HepG2 (cell line): ENCODE data around the gene TMEM266. TPM values are rescaled to one million over a fixed set of nuclear protein-coding genes. Genes with fewer than 3 reads are reported as not detected.

Experiments
- ATF2 ChIP-seq: sonication (generic); formaldehyde crosslinking; IDR thresholded peaks from 2 replicates; pipeline ENCODE4 v1.4.0; 2020; ENCODE audit warnings: missing genetic modification reagents
- CBFB ChIP-seq: sonication (generic); formaldehyde crosslinking; IDR thresholded peaks from 2 replicates; pipeline ENCODE4 v1.4.0; 2020; ENCODE audit warnings: missing genetic modification reagents
- CBX5 ChIP-seq: sonication (generic); formaldehyde crosslinking; IDR thresholded peaks from 2 replicates; pipeline ENCODE4 v1.4.0; 2020; ENCODE audit warnings: missing genetic modification reagents, borderline replicate concordance
- FOXP4 ChIP-seq: sonication (generic); formaldehyde crosslinking; IDR thresholded peaks from 2 replicates; pipeline ENCODE4 v1.4.0; 2020; ENCODE audit warnings: missing genetic modification reagents
- HDAC2 ChIP-seq: sonication (generic); formaldehyde crosslinking; IDR thresholded peaks from 2 replicates; pipeline ENCODE4 v1.4.0; 2020; ENCODE audit warnings: missing genetic modification reagents
- HIC2 ChIP-seq: sonication (generic); formaldehyde crosslinking; IDR thresholded peaks from 2 replicates; pipeline ENCODE4 v1.9.0; 2022; ENCODE audit warnings: low read depth, missing genetic modification reagents
- HOMEZ ChIP-seq: IDR thresholded peaks from 2 replicates; pipeline ENCODE4 v1.6.1; 2016; ENCODE audit warnings: low read depth
- MTA3 ChIP-seq: sonication (generic); formaldehyde crosslinking; IDR thresholded peaks from 2 replicates; pipeline ENCODE4 v1.4.0; 2020; ENCODE audit warnings: missing genetic modification reagents
- PAWR ChIP-seq: sonication (generic); formaldehyde crosslinking; IDR thresholded peaks from 2 replicates; pipeline ENCODE4 v1.4.0; 2020; ENCODE audit warnings: missing genetic modification reagents, mild to moderate bottlenecking, borderline replicate concordance
- REPIN1 ChIP-seq: sonication (generic); formaldehyde crosslinking; IDR thresholded peaks from 2 replicates; pipeline ENCODE4 v1.8.0; 2022; ENCODE audit warnings: missing genetic modification reagents, low read depth, mild to moderate bottlenecking, borderline replicate concordance
- THAP11 ChIP-seq: IDR thresholded peaks from 2 replicates; pipeline ENCODE4 v1.6.1; 2016; ENCODE audit warnings: missing biosample characterization, missing genetic modification reagents
- THYN1 ChIP-seq: sonication (generic); formaldehyde crosslinking; IDR thresholded peaks from 2 replicates; pipeline ENCODE4 v1.8.1; 2023; ENCODE audit warnings: low read depth, mild to moderate bottlenecking, moderate library complexity, missing genetic modification reagents, borderline replicate concordance
- YY1 ChIP-seq: IDR thresholded peaks from 2 replicates; pipeline ENCODE4 v1.6.1; 2011; ENCODE audit warnings: low read length, low read depth, moderate library complexity, mild to moderate bottlenecking; ENCODE audit not compliant: insufficient read depth, insufficient replicate concordance
- ZBTB20 ChIP-seq: sonication (generic); formaldehyde crosslinking; IDR thresholded peaks from 2 replicates; pipeline ENCODE4 v1.8.1; 2023; ENCODE audit warnings: missing genetic modification reagents, low read depth, mild to moderate bottlenecking, borderline replicate concordance
- ZMYM3 ChIP-seq: sonication (generic); formaldehyde crosslinking; IDR thresholded peaks from 2 replicates; pipeline ENCODE4 v1.5.1; 2020; ENCODE audit warnings: mild to moderate bottlenecking, missing genetic modification reagents
- ZNF224 ChIP-seq: sonication (generic); formaldehyde crosslinking; IDR thresholded peaks from 2 replicates; pipeline ENCODE4 v1.5.0; 2020; ENCODE audit warnings: mild to moderate bottlenecking, missing genetic modification reagents
- ZNF24 ChIP-seq: fragments of 450-650 bp; IDR thresholded peaks from 2 replicates; pipeline ENCODE4 v1.6.1; 2017; ENCODE audit warnings: antibody characterized with exemption, mild to moderate bottlenecking
- ZNF33B ChIP-seq: sonication (generic); formaldehyde crosslinking; IDR thresholded peaks from 2 replicates; pipeline ENCODE4 v1.5.1; 2020; ENCODE audit warnings: mild to moderate bottlenecking, missing genetic modification reagents
- ZNF350 ChIP-seq: sonication (generic); formaldehyde crosslinking; IDR thresholded peaks from 2 replicates; pipeline ENCODE4 v1.4.0; 2020; ENCODE audit warnings: mild to moderate bottlenecking, low read depth, missing genetic modification reagents, borderline replicate concordance
- ZNF580 ChIP-seq: IDR thresholded peaks from 2 replicates; pipeline ENCODE4 v1.6.1; 2016; ENCODE audit warnings: low read depth, borderline replicate concordance
- ZNF782 ChIP-seq: sonication (generic); formaldehyde crosslinking; IDR thresholded peaks from 2 replicates; pipeline ENCODE4 v1.4.0; 2020; ENCODE audit warnings: missing genetic modification reagents, mild to moderate bottlenecking, borderline replicate concordance
- polyA plus RNA-seq, 8 experiments: library from polyadenylated mRNA; depleted of rRNA in 3 of 8; stranded (reverse) in 7 of 8; unstranded in 1 of 8; fragments of >200 nt; fragmentation: Illumina TruSeq in 4 of 8; extraction: Trizol in 4 of 8; gene quantifications; 2 replicates each; pipeline versions ENCODE4 v1.2.1 to v1.2.3, GENCODE V29; 2011 to 2016; ENCODE audit warnings: low read depth in 4 of 8, missing spikeins in 1 of 8, mixed read lengths in 1 of 8; ENCODE audit not compliant: insufficient read depth in 1 of 8
- total RNA-seq, 5 experiments: library from RNA; depleted of rRNA; stranded (reverse); fragments of >200 nt; fragmentation: Illumina TruSeq; extraction: Trizol; gene quantifications; 2 replicates each; pipeline ENCODE4 v1.2.3, GENCODE V29; 2016; ENCODE audit warnings: low read depth in 1 of 5

The TMEM266 gene
- total and polyA plus RNA-seq, 2 of the 13 experiments (the other 11 are each of a cell fraction or from before 2014, with no cell fraction given): 0.04 TPM; not detected in 1

GRCh38 chr15:76196269-76197231, 136.8 kb downstream of the TMEM266 start (continued):
- TF ChIP-seq HOMEZ (CRISPR knock-in tag) (peak; percentile 70; the same call in 1 of the 2 replicates), ZNF580 (CRISPR knock-in tag) (0 out of 2 replicates have a peak, but pooled peaks have one; percentile 45), ZNF350 (CRISPR knock-in tag) (peak; percentile 43; the same call in 1 of the 2 replicates), ZNF782 (0 out of 2 replicates have a peak, but pooled peaks have one; percentile 21), MTA3 (CRISPR knock-in tag) (no peak), YY1 (peak; percentile 12), CBFB (0 out of 2 replicates have a peak, but pooled peaks have one; percentile 39), CBX5 (CRISPR knock-in tag) (no peak), ATF2 (CRISPR knock-in tag) (peak; percentile 63), ZNF24 (no peak), ZNF33B (CRISPR knock-in tag) (no peak), HIC2 (CRISPR knock-in tag) (peak; percentile 47; the same call in 1 of the 2 replicates), ZNF224 (no peak), HDAC2 (CRISPR knock-in tag) (peak; percentile 49; the same call in 1 of the 2 replicates), ZMYM3 (CRISPR knock-in tag) (peak; percentile 73), THAP11 (CRISPR knock-in tag) (peak; percentile 70), THYN1 (CRISPR knock-in tag) (no peak), REPIN1 (0 out of 2 replicates have a peak, but pooled peaks have one; percentile 34), PAWR (CRISPR knock-in tag) (no peak), ZBTB20 (CRISPR knock-in tag) (peak; percentile 52; the same call in 1 of the 2 replicates), FOXP4 (CRISPR knock-in tag) (peak; percentile 44)
